Astrocyte (in vitro differentiated cells and primary cell): Measurements from ENCODE around the gene MCUB.

Experiments
- CTCF ChIP-seq: IDR thresholded peaks from 2 replicates; pipeline ENCODE4 v1.5.1; 2011; ENCODE audit warnings: low read depth, mild to moderate bottlenecking, inconsistent platforms, low read length, moderate library complexity; ENCODE audit not compliant: insufficient read depth
- EZH2 ChIP-seq: IDR thresholded peaks from 2 replicates; pipeline ENCODE4 v1.6.1; 2012; ENCODE audit warnings: mild to moderate bottlenecking, low read length, inconsistent platforms; ENCODE audit not compliant: insufficient read depth

DNA sequence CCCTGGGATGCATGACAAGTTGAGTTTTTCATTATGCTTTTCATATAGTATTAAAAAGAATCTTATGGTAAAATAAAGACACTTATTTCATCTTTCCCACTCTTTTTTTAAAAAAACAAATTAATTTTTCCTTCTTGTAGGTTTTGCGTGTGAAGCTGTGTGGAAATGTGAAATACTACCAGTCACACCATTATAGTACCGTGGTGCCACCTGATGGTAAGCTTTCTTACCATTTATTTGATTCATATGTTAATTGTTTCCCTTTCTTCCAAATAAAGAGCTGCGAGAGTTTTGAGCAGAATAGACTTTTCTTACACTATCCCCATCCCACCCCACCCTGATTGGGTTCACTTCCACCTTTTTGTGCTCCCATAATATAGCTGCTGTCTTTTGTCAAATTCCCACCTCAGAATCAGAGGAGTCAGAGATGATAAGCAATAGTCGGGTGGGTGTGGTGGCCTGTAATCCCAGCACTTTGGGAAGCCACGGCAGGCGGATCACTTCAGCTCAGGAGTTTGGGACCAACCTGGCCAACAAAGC, 98.9 kb downstream of the MCUB start:
- no peak for TF ChIP-seq CTCF
- no peak for TF ChIP-seq EZH2
